ENCODE data around the gene USP15.

Gene USP15

DNA sequence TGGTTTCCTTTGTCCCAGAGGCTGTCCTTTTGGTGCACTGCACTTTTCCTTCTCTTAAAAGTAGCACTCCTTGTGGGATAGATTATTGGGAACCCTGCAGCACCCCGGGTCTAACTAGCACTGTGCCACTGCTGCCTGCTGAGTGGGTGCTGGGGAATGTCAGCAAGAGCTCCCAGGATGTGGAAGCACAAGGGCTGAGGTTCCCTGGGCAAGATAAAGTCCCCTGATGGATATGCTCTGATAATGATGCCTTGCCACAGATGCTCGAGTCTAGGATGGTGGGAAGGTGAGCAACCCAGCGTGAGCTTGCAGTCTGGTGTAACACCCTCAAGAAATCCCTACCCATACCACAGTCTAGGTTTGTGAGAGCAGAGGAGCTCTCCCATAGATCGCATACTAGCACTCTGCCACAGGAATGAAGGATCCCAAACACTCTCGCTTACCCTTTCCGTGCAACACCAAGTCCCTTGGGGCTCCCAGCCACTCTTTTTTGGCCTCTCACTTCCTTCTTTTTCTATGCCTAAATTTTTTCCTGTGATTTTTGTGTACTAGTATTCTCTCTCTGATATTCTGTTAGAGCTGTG lies 32.6 kb downstream of the USP15 start:
- Histone ChIP-seq H3K9me3 (ENCODE audit: insufficient read depth, low read length, severe bottlenecking) (peaks cover 3% of the 10 kb centered on the region), H3K4me1 (ENCODE audit: insufficient read depth, low read length) (peaks cover 17% of the 10 kb centered on the region), H4K20me1 (ENCODE audit: insufficient read depth, low read length) (peaks cover 65% of the 10 kb centered on the region), H3K79me2 (ENCODE audit: insufficient read depth, low read length) (peaks cover 100% of the 10 kb centered on the region), H3K36me3 (ENCODE audit: insufficient read depth, low read length) (peaks cover 50% of the 10 kb centered on the region), H3K27me3 (ENCODE audit: insufficient read depth, low read length, poor library complexity) (no peaks in the 10 kb centered on the region), H3K4me2 (ENCODE audit: insufficient read depth, low read length) (no peak overlapping the region), H2AFZ (ENCODE audit: low read depth, low read length) (no peak overlapping the region), H3K4me3 (ENCODE audit: low read depth in 1 of 2, low read length in 2 of 2) (no peak overlapping the region), H3K9ac (ENCODE audit: low read depth, low read length) (no peak overlapping the region), H3K27ac (ENCODE audit: low read length) (0 out of 2 replicates have a peak overlapping the region, but pooled peaks have one; percentile 14)
- DNase-seq, result no peak
- ATAC-seq (ENCODE audit: insufficient read depth, low read depth), result peak; percentile 36; the same call in 1 of the 3 replicates
- TF ChIP-seq CTCF (IDR thresholded peaks at IDR 0.05; ENCODE audit: borderline replicate concordance, extremely low read depth, low read length, poor library complexity, severe bottlenecking) (no peak), EZH2 (IDR thresholded peaks at IDR 0.05; ENCODE audit: borderline replicate concordance, low read depth, low read length, severe bottlenecking) (no peak)

DNA sequence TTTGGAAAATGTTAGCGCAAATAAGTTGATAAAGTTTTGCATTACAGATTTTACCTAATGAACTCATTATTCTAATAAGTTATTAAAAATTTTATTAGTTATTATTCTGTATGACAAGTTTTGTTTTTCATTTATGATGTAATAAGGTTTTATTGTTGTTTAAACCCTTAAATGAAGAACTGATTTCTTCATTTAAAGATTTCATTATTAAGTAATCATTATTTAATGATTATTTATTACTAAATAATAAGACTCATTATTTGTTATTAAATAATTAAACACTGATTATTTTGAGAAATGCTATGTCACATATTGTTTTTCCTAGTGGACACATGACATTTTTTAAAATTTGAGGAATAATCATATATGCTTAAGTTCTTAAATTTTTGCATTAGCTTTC lies 34.2 kb downstream of the USP15 start:
- peaks cover 62% of the 10 kb centered on the region for H4K20me1 ChIP-seq (ENCODE audit: insufficient read depth, low read length)
- peaks cover 64% of the 10 kb centered on the region for H3K36me3 ChIP-seq (ENCODE audit: insufficient read depth, low read length)
- H3K79me2 ChIP-seq (ENCODE audit: insufficient read depth, low read length), result peaks cover 100% of the 10 kb centered on the region
- no peak for DNase-seq
- H3K4me3 ChIP-seq (ENCODE audit: low read depth in 1 of 2, low read length in 2 of 2), result no peak overlapping the region
- H3K27ac ChIP-seq (ENCODE audit: low read length), result no peak overlapping the region
- H3K9ac ChIP-seq (ENCODE audit: low read depth, low read length), result no peak overlapping the region
- H3K4me2 ChIP-seq (ENCODE audit: insufficient read depth, low read length), result no peak overlapping the region
- H3K27me3 ChIP-seq (ENCODE audit: insufficient read depth, low read length, poor library complexity), result no peaks in the 10 kb centered on the region
- H2AFZ ChIP-seq (ENCODE audit: low read depth, low read length), result no peak overlapping the region
- H3K9me3 ChIP-seq (ENCODE audit: insufficient read depth, low read length, severe bottlenecking), result peaks cover 3% of the 10 kb centered on the region
- ATAC-seq (ENCODE audit: insufficient read depth, low read depth), result no peak
- TF ChIP-seq CTCF (IDR thresholded peaks at IDR 0.05; ENCODE audit: borderline replicate concordance, extremely low read depth, low read length, poor library complexity, severe bottlenecking), result no peak
- TF ChIP-seq EZH2 (IDR thresholded peaks at IDR 0.05; ENCODE audit: borderline replicate concordance, low read depth, low read length, severe bottlenecking), result no peak
- H3K4me1 ChIP-seq (ENCODE audit: insufficient read depth, low read length), result peaks cover 7% of the 10 kb centered on the region

GRCh38 chr12:62296001-62296400 lies 35.8 kb downstream of the USP15 start:
- H2AFZ ChIP-seq (ENCODE audit: low read depth, low read length), result no peak overlapping the region
- H3K9ac ChIP-seq (ENCODE audit: low read depth, low read length), result no peak overlapping the region
- H3K27me3 ChIP-seq (ENCODE audit: insufficient read depth, low read length, poor library complexity), result no peaks in the 10 kb centered on the region
- no peak for ATAC-seq (ENCODE audit: insufficient read depth, low read depth)
- peaks cover 77% of the 10 kb centered on the region for H3K36me3 ChIP-seq (ENCODE audit: insufficient read depth, low read length)
- no peak for TF ChIP-seq CTCF (IDR thresholded peaks at IDR 0.05; ENCODE audit: borderline replicate concordance, extremely low read depth, low read length, poor library complexity, severe bottlenecking)
- TF ChIP-seq EZH2 (IDR thresholded peaks at IDR 0.05; ENCODE audit: borderline replicate concordance, low read depth, low read length, severe bottlenecking), result no peak
- H3K4me3 ChIP-seq (ENCODE audit: low read depth in 1 of 2, low read length in 2 of 2), result no peak overlapping the region
- H3K4me1 ChIP-seq (ENCODE audit: insufficient read depth, low read length), result peaks cover 4% of the 10 kb centered on the region; the same call in 1 of the 2 replicates
- no peak overlapping the region for H3K4me2 ChIP-seq (ENCODE audit: insufficient read depth, low read length)
- H3K9me3 ChIP-seq (ENCODE audit: insufficient read depth, low read length, severe bottlenecking), result no peaks in the 10 kb centered on the region
- no peak overlapping the region for H3K27ac ChIP-seq (ENCODE audit: low read length)
- peaks cover 52% of the 10 kb centered on the region for H4K20me1 ChIP-seq (ENCODE audit: insufficient read depth, low read length)
- H3K79me2 ChIP-seq (ENCODE audit: insufficient read depth, low read length), result peaks cover 100% of the 10 kb centered on the region
- no peak for DNase-seq

Data from DND-41 (cell line).